Measurements from ENCODE around the gene CFLAR. TPM values are rescaled to one million over a fixed set of nuclear protein-coding genes. Genes with fewer than 3 reads are reported as not detected.
A peak's percentile ranks its signal among the peaks of the same experiment; 100 is the strongest.

CFLAR gene
- total and polyA plus RNA-seq, 9 of the 15 experiments (the other 6 are each of a cell fraction or from before 2014, with no cell fraction given), result 27.5 to 102 (median 54.0) TPM

- TF ChIP-seq SP2 (IDR thresholded peaks at IDR 0.05; ENCODE audit: extremely low read depth, low read depth, low read length, poor library complexity, severe bottlenecking), result no peak
- TF ChIP-seq E2F8 (IDR thresholded peaks at IDR 0.05; ENCODE audit: low read depth, partially characterized antibody), result no peak
- TF ChIP-seq ZNF696 (CRISPR knock-in tag; conservative IDR thresholded peaks at IDR 0.05), result peak; percentile 93
- no peak for TF ChIP-seq SMARCA5 (IDR thresholded peaks at IDR 0.05)
- peak; percentile 88 for TF ChIP-seq ETS2 (tag; IDR thresholded peaks at IDR 0.05; ENCODE audit: borderline replicate concordance, poor library complexity, severe bottlenecking)
- TF ChIP-seq PHF20 (IDR thresholded peaks at IDR 0.05; ENCODE audit: partially characterized antibody), result no peak
- no peak for TF ChIP-seq U2AF1 (optimal IDR thresholded peaks at IDR 0.05; ENCODE audit: low read depth, low read length)
- no peak for TF ChIP-seq FUS (optimal IDR thresholded peaks at IDR 0.05; ENCODE audit: low read depth, low read length)
- no peak for TF ChIP-seq HCFC1 (IDR thresholded peaks at IDR 0.05; ENCODE audit: low read depth, low read length)
- peak; percentile 91; the same call in 1 of the 2 replicates for TF ChIP-seq CAMTA2 (CRISPR knock-in tag; conservative IDR thresholded peaks at IDR 0.05)
- TF ChIP-seq ZNF512 (tag; IDR thresholded peaks at IDR 0.05), result no peak
- TF ChIP-seq, protein P1, sequence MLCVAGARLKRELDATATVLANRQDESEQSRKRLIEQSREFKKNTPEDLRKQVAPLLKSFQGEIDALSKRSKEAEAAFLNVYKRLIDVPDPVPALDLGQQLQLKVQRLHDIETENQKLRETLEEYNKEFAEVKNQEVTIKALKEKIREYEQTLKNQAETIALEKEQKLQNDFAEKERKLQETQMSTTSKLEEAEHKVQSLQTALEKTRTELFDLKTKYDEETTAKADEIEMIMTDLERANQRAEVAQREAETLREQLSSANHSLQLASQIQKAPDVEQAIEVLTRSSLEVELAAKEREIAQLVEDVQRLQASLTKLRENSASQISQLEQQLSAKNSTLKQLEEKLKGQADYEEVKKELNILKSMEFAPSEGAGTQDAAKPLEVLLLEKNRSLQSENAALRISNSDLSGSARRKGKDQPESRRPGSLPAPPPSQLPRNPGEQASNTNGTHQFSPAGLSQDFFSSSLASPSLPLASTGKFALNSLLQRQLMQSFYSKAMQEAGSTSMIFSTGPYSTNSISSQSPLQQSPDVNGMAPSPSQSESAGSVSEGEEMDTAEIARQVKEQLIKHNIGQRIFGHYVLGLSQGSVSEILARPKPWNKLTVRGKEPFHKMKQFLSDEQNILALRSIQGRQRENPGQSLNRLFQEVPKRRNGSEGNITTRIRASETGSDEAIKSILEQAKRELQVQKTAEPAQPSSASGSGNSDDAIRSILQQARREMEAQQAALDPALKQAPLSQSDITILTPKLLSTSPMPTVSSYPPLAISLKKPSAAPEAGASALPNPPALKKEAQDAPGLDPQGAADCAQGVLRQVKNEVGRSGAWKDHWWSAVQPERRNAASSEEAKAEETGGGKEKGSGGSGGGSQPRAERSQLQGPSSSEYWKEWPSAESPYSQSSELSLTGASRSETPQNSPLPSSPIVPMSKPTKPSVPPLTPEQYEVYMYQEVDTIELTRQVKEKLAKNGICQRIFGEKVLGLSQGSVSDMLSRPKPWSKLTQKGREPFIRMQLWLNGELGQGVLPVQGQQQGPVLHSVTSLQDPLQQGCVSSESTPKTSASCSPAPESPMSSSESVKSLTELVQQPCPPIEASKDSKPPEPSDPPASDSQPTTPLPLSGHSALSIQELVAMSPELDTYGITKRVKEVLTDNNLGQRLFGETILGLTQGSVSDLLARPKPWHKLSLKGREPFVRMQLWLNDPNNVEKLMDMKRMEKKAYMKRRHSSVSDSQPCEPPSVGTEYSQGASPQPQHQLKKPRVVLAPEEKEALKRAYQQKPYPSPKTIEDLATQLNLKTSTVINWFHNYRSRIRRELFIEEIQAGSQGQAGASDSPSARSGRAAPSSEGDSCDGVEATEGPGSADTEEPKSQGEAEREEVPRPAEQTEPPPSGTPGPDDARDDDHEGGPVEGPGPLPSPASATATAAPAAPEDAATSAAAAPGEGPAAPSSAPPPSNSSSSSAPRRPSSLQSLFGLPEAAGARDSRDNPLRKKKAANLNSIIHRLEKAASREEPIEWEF (CRISPR knock-in tag; IDR thresholded peaks at IDR 0.05), result peak; percentile 96
- no peak for TF ChIP-seq TBP (optimal IDR thresholded peaks at IDR 0.05; ENCODE audit: low read depth, low read length)
- no peak for TF ChIP-seq RBM39 (optimal IDR thresholded peaks at IDR 0.05; ENCODE audit: low read depth, low read length)
- no peak for TF ChIP-seq GABPB1 (CRISPR knock-in tag; IDR thresholded peaks at IDR 0.05)
- TF ChIP-seq ZNF445 (CRISPR knock-in tag; IDR thresholded peaks at IDR 0.05; ENCODE audit: low read depth), result peak; percentile 97
- peak; percentile 51; the same call in 1 of the 2 replicates for TF ChIP-seq ELF1 (tag; IDR thresholded peaks at IDR 0.05)
- no peak for TF ChIP-seq NONO (IDR thresholded peaks at IDR 0.05; ENCODE audit: low read depth in 2 of 2, low read length in 1 of 2)
These were observed 10.6 kb downstream of the CFLAR start (continued) for GRCh38 chr2:201126308-201127151.

Measured in K562 (cell line).